GM12878 (cell line): ENCODE results near the gene SLC5A2. TPM values are rescaled to one million over a fixed set of nuclear protein-coding genes. Genes with fewer than 3 reads are reported as not detected.

Experiments used
- ATAC-seq: fragments of 200-7000 bp; cut with Tn5 transposase; 3 replicates; pipeline ENCODE4 v1.9.1; 2020; ENCODE audit warnings: mild to moderate bottlenecking, moderate library complexity
- BruUV-seq: library from RNA; stranded (reverse); fragments of 400-500 nt; replicated peaks from 2 replicates; lab custom pipeline; 2021; lab: Mats Ljungman, UMichigan
- CTCF ChIA-PET: fragments of 300-600 bp; sonication (Branson Sonifier 250); formaldehyde crosslinking; extraction: SDS; loops from one replicate; lab custom pipeline; 2021; ENCODE audit warnings: inconsistent platforms; lab: Yijun Ruan, JAX
- POLR2A ChIA-PET: fragments of 350-600 bp; formaldehyde crosslinking; extraction: SDS; loops from one replicate; lab custom pipeline; 2021; ENCODE audit warnings: inconsistent platforms; lab: Charles Lee
- RAD21 ChIA-PET: fragments of 300-600 bp; sonication (Branson Sonifier 250); formaldehyde crosslinking; loops from one replicate; lab custom pipeline; 2023; ENCODE audit warnings: antibody characterized with exemption; ENCODE audit not compliant: unreplicated experiment; lab: Charles Lee
- SMC1A ChIA-PET: fragments of 300-600 bp; sonication (Branson Sonifier 250); formaldehyde crosslinking; loops from one replicate; lab custom pipeline; 2023; ENCODE audit not compliant: unreplicated experiment, uncharacterized antibody; lab: Charles Lee
- DNase-seq: peaks from one replicate; pipeline ENCODE4 v3.0.0-alpha.2; 2011; ENCODE audit warnings: low read depth, low spot score
- FAIRE-seq: peaks from 3 replicates; lab custom pipeline; 2011; peaks lifted over from hg19 to GRCh38; lab: Jason Lieb, UNC
- H2AFZ ChIP-seq: 2 replicates; pipeline ENCODE4 v1.6.0; 2011; ENCODE audit warnings: low read depth, low read length, control low read depth; ENCODE audit not compliant: control insufficient read depth
- H3K27ac ChIP-seq: 2 replicates; pipeline ENCODE4 v1.5.1; 2011; ENCODE audit warnings: control low read depth; ENCODE audit not compliant: control insufficient read depth, insufficient read depth
- H3K27me3 ChIP-seq, 2 experiments: replicated peaks in 1 of 2; 2 replicates each; pipeline versions ENCODE4 v1.6.0 to v1.6.1; 2011; ENCODE audit warnings: low read length in 1 of 2; ENCODE audit not compliant: control insufficient read depth in 2 of 2, insufficient read depth in 2 of 2
- H3K36me3 ChIP-seq, 2 experiments: 2 replicates each; pipeline ENCODE4 v1.5.1; 2011; ENCODE audit warnings: low read length in 1 of 2; ENCODE audit not compliant: control insufficient read depth in 2 of 2, insufficient read depth in 2 of 2
- H3K4me1 ChIP-seq: 2 replicates; pipeline ENCODE4 v1.6.1; 2011; ENCODE audit warnings: mild to moderate bottlenecking, low read length, moderate library complexity, mixed read lengths; ENCODE audit not compliant: control insufficient read depth, insufficient read depth
- H3K4me2 ChIP-seq: 2 replicates; pipeline ENCODE4 v1.6.0; 2011; ENCODE audit warnings: control low read depth; ENCODE audit not compliant: control insufficient read depth, insufficient read depth
- H3K4me3 ChIP-seq: fragments of 200-600 bp; sonication (generic); 2 replicates; pipeline ENCODE4 v1.5.1; 2016
- H3K79me2 ChIP-seq: 2 replicates; pipeline ENCODE4 v1.6.0; 2011; ENCODE audit warnings: low read length; ENCODE audit not compliant: control insufficient read depth, insufficient read depth
- H3K9ac ChIP-seq: 2 replicates; pipeline ENCODE4 v1.8.0; 2011; ENCODE audit warnings: low read length, control low read depth, mixed read lengths; ENCODE audit not compliant: control insufficient read depth, insufficient read depth
- H3K9me3 ChIP-seq: replicated peaks from 3 replicates; pipeline ENCODE4 v1.5.1; 2011; ENCODE audit warnings: mild to moderate bottlenecking, low read length; ENCODE audit not compliant: control insufficient read depth, insufficient read depth
- H4K20me1 ChIP-seq: 2 replicates; pipeline ENCODE4 v1.6.0; 2011; ENCODE audit not compliant: control insufficient read depth, insufficient read depth
- ASH2L ChIP-seq: fragments of 300-600, 200-600 bp; sonication (generic); IDR thresholded peaks from 2 replicates; pipeline ENCODE4 v1.6.1; 2017; ENCODE audit warnings: low read depth, mild to moderate bottlenecking, borderline replicate concordance
- SIN3A ChIP-seq: IDR thresholded peaks from 2 replicates; pipeline ENCODE4 v1.6.1; 2012; ENCODE audit warnings: low read depth, low read length, improper control_type of control experiment
- ZNF384 ChIP-seq: IDR thresholded peaks from 2 replicates; pipeline ENCODE4 v1.6.1; 2012; ENCODE audit warnings: low read depth, mild to moderate bottlenecking, low read length, improper control_type of control experiment, borderline replicate concordance
- WGBS: methylation state at CpG from one replicate; pipeline ENCODE4 v1.1.6; 2016; ENCODE audit warnings: low lambda C conversion rate; ENCODE audit not compliant: insufficient replicate concordance, insufficient coverage; ENCODE audit errors: missing lambda C conversion rate; 5-methylcytosine and 5-hydroxymethylcytosine counted together
- in situ Hi-C: fragments of 300-500 bp; cut with MboI; formaldehyde crosslinking; loops from 9 replicates; pipeline ENCODE4 v1.14.3; 2018; ENCODE audit warnings: mixed read lengths
- intact Hi-C: fragments of 100-400 bp; cut with micrococcal nuclease; formaldehyde crosslinking; loops from one replicate; pipeline ENCODE4 v1.14.2; 2022; ENCODE audit not compliant: unreplicated experiment
- polyA plus RNA-seq, 11 experiments: library from polyadenylated mRNA; depleted of rRNA in 4 of 11; unstranded in 6 of 11; stranded (reverse) in 5 of 11; fragments of >200 nt; fragmentation: Nextera tagmentation in 4 of 11; fragmentation: Illumina TruSeq in 1 of 11; extraction: Ambion mirVana in 4 of 11; extraction: Trizol in 1 of 11; gene quantifications; 1 replicate in 1 of 11; 2 replicates in 10 of 11; pipeline versions ENCODE4 v1.2.1 to v1.2.3, GENCODE V29; 2011 to 2016; ENCODE audit warnings: inconsistent platforms in 2 of 11, missing spikeins in 2 of 11, low read depth in 1 of 11
- total RNA-seq, 4 experiments: library from RNA; depleted of rRNA in 3 of 4; stranded (reverse); fragments of >200 nt in 3 of 4; fragmentation: Illumina TruSeq in 1 of 4; extraction: Trizol in 1 of 4; gene quantifications; 2 replicates each; pipeline versions ENCODE4 v1.2.1 to v1.2.3, GENCODE V29; 2013 to 2021
- TF ChIP-seq, protein P1 (sequence below): IDR thresholded peaks from 2 replicates; pipeline ENCODE4 v1.6.1; 2011; ENCODE audit warnings: low read depth, low read length, improper control_type of control experiment, borderline replicate concordance
- TF ChIP-seq, protein P2 (sequence below): fragments of 450-650 bp; IDR thresholded peaks from 2 replicates; pipeline ENCODE4 v1.6.1; 2018; ENCODE audit warnings: borderline replicate concordance, mild to moderate bottlenecking; ENCODE audit not compliant: partially characterized antibody

Gene SLC5A2
- total and polyA plus RNA-seq, 10 of the 15 experiments (the other 5 are each of a cell fraction or from before 2014, with no cell fraction given) = 3.6 to 4.8 (median 4.4) TPM; not detected in 6

DNA sequence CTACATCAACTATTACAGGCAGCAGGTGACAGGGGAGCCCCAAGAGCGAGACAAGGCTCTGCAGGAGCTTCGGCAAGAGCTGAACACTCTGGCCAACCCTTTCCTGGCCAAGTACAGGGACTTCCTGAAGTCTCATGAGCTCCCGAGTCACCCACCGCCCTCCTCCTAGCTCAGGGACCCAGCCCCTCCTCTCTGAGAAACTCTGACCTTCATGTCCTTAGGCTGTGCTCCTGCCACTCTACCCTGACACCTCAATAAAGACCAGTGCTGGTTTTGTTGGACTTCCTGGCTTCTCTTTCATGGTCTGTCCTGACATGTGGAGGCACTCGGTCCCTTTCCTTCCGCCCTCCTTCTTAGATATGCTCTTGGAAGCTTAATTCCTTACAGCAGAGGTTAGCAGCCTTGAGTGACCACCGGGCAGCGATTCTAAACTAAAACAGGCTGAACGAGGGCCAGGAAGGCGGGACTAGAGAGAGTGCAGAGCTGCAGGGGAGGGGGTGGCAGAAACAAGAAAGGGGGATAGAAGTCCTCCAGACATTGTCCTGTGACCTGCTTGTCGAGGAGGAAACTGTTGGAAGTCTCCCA is 45.7 kb downstream of the SLC5A2 start:
- no peaks in the 10 kb centered on the region for H4K20me1 ChIP-seq
- CTCF ChIA-PET = no interaction called here
- H3K4me1 ChIP-seq = no peaks in the 10 kb centered on the region
- H3K79me2 ChIP-seq = no peaks in the 10 kb centered on the region
- no peak overlapping the region for H3K9ac ChIP-seq
- 18% methylated on average over 11 of the region's 11 CpGs for WGBS
- intact Hi-C loops (no loop called here), in situ Hi-C loops (no loop called here)
- no peak overlapping the region for H3K27ac ChIP-seq
- no peaks in the 10 kb centered on the region for H3K27me3 ChIP-seq
- H3K4me2 ChIP-seq = no peak overlapping the region
- SMC1A ChIA-PET = no interaction called here
- H3K4me3 ChIP-seq = no peak overlapping the region
- TF ChIP-seq, protein P1, sequence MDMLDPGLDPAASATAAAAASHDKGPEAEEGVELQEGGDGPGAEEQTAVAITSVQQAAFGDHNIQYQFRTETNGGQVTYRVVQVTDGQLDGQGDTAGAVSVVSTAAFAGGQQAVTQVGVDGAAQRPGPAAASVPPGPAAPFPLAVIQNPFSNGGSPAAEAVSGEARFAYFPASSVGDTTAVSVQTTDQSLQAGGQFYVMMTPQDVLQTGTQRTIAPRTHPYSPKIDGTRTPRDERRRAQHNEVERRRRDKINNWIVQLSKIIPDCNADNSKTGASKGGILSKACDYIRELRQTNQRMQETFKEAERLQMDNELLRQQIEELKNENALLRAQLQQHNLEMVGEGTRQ = no peak
- no peak overlapping the region for H2AFZ ChIP-seq
- H3K36me3 ChIP-seq = no peaks in the 10 kb centered on the region
- H3K9me3 ChIP-seq = no peaks in the 10 kb centered on the region; the same call in 2 of the 3 replicates
- POLR2A ChIA-PET = no interaction called here
- BruUV-seq = no TSS peak
- no peak for DNase-seq
- RAD21 ChIA-PET = no interaction called here
- FAIRE-seq = no peak
- ATAC-seq = no peak

DNA sequence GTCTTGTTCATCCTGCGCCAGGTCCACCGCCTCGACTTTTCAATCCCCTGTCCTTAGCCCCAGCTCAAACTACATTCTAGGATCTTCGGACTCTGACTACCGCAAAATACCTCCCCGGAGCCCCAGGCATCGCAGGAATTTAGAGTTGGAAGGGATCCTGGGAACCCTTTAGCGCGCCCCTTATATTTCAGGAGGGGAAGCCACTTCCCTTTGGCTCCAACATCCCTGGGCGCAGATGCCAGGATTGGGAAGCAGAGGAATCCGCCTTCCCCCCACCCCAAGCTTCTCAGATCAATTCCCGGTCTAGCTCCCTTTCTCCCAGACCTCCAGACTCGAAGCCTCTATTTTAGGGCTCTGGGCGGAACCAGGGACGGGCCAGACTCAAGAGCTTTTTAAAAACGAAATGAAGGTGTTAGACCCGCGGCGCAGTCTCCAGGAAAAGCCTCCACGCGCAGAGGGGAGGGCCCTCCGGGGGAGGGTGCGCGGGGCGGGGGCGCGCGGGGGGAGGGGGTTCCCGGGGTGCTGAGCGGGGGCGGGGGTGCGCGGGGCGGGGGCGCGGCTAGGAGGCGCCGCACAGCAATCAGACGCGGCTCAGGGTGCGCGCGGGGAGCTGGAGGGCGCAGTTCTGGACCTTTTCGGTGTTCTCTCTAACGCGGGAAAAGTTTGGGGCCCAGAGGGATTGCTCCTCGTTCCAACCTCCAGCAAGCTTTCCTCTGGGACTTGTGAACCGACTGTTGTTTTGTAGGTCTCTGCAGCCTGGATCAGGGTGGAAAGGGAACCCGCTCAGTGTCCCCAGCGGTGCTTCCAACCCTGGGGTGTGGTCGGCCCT is 46.4 kb downstream of the SLC5A2 start:
- BruUV-seq = no TSS peak
- ChIA-PET RAD21 (no interaction called here), CTCF (no interaction called here), POLR2A (no interaction called here), SMC1A (no interaction called here)
- intact Hi-C loops (no loop called here), in situ Hi-C loops (no loop called here)
- Histone ChIP-seq H3K4me2 (no peak overlapping the region), H3K4me3 (no peak overlapping the region), H3K27ac (no peak overlapping the region), H3K27me3 (no peaks in the 10 kb centered on the region), H3K36me3 (no peaks in the 10 kb centered on the region), H2AFZ (no peak overlapping the region), H3K9ac (no peak overlapping the region), H3K79me2 (no peaks in the 10 kb centered on the region), H3K9me3 (no peaks in the 10 kb centered on the region; the same call in 2 of the 3 replicates), H4K20me1 (no peaks in the 10 kb centered on the region), H3K4me1 (no peaks in the 10 kb centered on the region)
- FAIRE-seq = no peak
- WGBS = 27% methylated on average over 51 of the region's 52 CpGs
- TF ChIP-seq SIN3A (no peak), ASH2L (no peak), ZNF384 (no peak)
- TF ChIP-seq, protein P2, sequence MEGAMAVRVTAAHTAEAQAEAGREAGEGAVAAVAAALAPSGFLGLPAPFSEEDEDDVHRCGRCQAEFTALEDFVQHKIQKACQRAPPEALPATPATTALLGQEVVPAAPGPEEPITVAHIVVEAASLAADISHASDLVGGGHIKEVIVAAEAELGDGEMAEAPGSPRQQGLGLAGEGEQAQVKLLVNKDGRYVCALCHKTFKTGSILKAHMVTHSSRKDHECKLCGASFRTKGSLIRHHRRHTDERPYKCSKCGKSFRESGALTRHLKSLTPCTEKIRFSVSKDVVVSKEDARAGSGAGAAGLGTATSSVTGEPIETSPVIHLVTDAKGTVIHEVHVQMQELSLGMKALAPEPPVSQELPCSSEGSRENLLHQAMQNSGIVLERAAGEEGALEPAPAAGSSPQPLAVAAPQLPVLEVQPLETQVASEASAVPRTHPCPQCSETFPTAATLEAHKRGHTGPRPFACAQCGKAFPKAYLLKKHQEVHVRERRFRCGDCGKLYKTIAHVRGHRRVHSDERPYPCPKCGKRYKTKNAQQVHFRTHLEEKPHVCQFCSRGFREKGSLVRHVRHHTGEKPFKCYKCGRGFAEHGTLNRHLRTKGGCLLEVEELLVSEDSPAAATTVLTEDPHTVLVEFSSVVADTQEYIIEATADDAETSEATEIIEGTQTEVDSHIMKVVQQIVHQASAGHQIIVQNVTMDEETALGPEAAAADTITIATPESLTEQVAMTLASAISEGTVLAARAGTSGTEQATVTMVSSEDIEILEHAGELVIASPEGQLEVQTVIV = no peak
- ATAC-seq = no peak
- DNase-seq = no peak
